Muscle of leg (tissue), 11 donors: ENCODE measurements around the gene TBC1D22B. TPM values are rescaled to one million over a fixed set of nuclear protein-coding genes. Genes with fewer than 3 reads are reported as not detected.
A peak's percentile ranks its signal among the peaks of the same experiment; 100 is the strongest.

Experiments used
- DNase-seq: peaks from one replicate; pipeline ENCODE4 v3.0.0; 2013
- H3K27ac ChIP-seq: one replicate; pipeline ENCODE4 v1.5.1; 2013; ENCODE audit warnings: mild to moderate bottlenecking, low read length, control low read depth
- H3K27me3 ChIP-seq: one replicate; pipeline ENCODE4 v1.6.1; 2013; ENCODE audit warnings: low read length; ENCODE audit not compliant: control insufficient read depth, insufficient read depth
- H3K36me3 ChIP-seq: one replicate; pipeline ENCODE4 v1.6.1; 2013; ENCODE audit warnings: low read length; ENCODE audit not compliant: control insufficient read depth, insufficient read depth
- H3K4me1 ChIP-seq: one replicate; pipeline ENCODE4 v1.6.1; 2013; ENCODE audit warnings: low read length; ENCODE audit not compliant: control insufficient read depth, insufficient read depth
- H3K4me3 ChIP-seq: one replicate; pipeline ENCODE4 v1.5.1; 2013; ENCODE audit warnings: low read length, control low read depth
- H3K9me3 ChIP-seq: replicated peaks from 2 replicates; pipeline ENCODE4 v1.6.1; 2013; ENCODE audit warnings: low read depth, low read length; ENCODE audit not compliant: control insufficient read depth
- WGBS: methylation state at CpG from one replicate; pipeline ENCODE4 v1.1.5; 2013; ENCODE audit warnings: missing lambda C conversion rate; ENCODE audit not compliant: insufficient coverage; 5-methylcytosine and 5-hydroxymethylcytosine counted together
- polyA plus RNA-seq, 8 donors: library from polyadenylated mRNA; unstranded; fragments of 120-200 nt; gene quantifications; one replicate each; pipeline versions ENCODE4 v1.2.1 to v1.2.3, GENCODE V29; 2013; ENCODE audit warnings: inconsistent platforms in 1 of 8, low replicate concordance in 1 of 8; ENCODE audit not compliant: insufficient read length in 8 of 8, insufficient read depth in 1 of 8
- total RNA-seq: library from RNA; stranded (reverse); fragments of 120-200 nt; gene quantifications from one replicate; pipeline ENCODE4 v1.2.4, GENCODE V29; 2013

TBC1D22B gene
- total and polyA plus RNA-seq, 9 donors = 3.9 to 8.3 (median 7.0) TPM

DNA sequence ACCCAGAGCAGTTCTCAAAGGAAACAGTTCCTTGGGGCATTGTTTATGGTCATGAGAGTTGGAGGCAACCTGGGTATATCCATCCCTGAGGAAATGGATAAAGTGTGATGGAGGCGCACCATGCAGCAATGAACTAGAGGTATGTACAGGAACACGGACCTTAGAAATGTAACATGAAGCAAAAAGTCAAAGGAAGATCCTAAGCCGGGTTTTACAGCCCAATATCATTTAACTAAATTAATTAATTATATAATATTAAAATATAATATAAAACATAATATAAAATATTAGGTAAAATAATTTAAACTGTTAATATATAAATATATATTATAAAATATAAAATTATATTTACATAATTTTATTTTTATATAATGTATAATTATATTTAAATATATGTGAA, 52.1 kb downstream of the TBC1D22B start:
- Histone ChIP-seq H3K27me3 (no peaks in the 10 kb centered on the region), H3K4me3 (no peak overlapping the region), H3K4me1 (peaks cover 11% of the 10 kb centered on the region), H3K9me3 (no peaks in the 10 kb centered on the region), H3K27ac (no peak overlapping the region), H3K36me3 (peaks cover 23% of the 10 kb centered on the region)
- WGBS = no CpG with 5 or more reads among the region's 3 CpGs
- no peak for DNase-seq

DNA sequence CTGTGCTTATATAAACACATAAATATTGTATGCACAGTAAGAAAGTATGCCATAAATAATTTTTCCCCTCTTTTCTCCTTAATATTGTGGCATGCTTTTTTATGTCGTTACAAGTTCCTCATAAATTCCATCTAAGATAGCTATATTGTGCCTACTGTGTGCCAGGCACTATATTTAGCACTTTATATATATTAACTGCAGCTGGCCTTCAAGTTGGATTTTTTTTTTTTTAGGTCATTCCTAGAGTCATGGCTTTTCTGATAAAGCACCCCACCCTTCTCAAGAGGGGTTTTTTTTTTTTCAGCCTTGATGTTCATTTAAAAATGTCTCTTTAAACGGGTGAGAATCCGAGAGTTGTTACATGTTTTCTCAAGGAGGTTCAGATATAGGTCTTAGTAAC, 53.4 kb downstream of the TBC1D22B start:
- Histone ChIP-seq H3K27ac (no peak overlapping the region), H3K4me1 (peaks cover 9% of the 10 kb centered on the region), H3K36me3 (peaks cover 26% of the 10 kb centered on the region), H3K4me3 (no peak overlapping the region), H3K9me3 (no peaks in the 10 kb centered on the region), H3K27me3 (no peaks in the 10 kb centered on the region)
- 100% methylated on average over 2 of the region's 3 CpGs for WGBS
- no peak for DNase-seq

DNA sequence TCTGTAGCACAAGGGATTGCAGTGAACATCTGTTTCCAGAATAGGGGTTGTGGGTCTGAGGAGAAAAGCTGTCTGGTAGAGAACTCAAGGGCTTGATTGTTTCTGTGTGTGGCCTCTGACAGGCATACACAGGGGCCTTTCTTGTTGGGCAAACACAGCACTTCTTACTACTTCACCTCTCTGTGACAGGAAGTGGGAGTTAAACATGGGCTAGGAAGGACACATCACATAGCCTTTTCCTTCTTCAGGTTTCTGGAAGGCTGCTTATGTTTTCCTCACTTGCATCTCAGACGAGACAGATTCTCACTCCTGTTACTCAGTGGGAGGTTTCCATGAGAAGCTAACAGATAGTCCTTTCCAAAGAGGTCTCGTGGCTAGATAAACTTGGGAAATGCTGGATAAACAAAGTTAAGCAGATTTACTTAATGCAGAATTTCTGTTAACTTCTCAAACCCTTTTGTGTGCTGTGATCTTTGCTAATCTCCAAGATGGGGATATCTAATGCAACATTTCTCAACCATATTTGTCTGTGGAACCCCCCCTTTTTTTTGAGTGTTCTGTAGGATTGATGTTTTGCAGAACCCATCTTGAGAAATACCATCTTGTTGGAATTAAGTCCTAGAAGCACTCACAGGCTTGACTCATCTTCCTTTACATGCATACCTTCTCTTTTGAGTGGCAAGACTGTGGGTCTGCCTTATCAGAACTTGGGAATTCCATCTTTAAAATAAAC, 54.3 kb downstream of the TBC1D22B start:
- peaks cover 5% of the 10 kb centered on the region for H3K4me1 ChIP-seq
- no peak overlapping the region for H3K27ac ChIP-seq
- WGBS = no CpG with 5 or more reads among the region's 2 CpGs
- no peaks in the 10 kb centered on the region for H3K9me3 ChIP-seq
- H3K27me3 ChIP-seq = no peaks in the 10 kb centered on the region
- no peak overlapping the region for H3K4me3 ChIP-seq
- no peak for DNase-seq
- H3K36me3 ChIP-seq = peaks cover 33% of the 10 kb centered on the region

DNA sequence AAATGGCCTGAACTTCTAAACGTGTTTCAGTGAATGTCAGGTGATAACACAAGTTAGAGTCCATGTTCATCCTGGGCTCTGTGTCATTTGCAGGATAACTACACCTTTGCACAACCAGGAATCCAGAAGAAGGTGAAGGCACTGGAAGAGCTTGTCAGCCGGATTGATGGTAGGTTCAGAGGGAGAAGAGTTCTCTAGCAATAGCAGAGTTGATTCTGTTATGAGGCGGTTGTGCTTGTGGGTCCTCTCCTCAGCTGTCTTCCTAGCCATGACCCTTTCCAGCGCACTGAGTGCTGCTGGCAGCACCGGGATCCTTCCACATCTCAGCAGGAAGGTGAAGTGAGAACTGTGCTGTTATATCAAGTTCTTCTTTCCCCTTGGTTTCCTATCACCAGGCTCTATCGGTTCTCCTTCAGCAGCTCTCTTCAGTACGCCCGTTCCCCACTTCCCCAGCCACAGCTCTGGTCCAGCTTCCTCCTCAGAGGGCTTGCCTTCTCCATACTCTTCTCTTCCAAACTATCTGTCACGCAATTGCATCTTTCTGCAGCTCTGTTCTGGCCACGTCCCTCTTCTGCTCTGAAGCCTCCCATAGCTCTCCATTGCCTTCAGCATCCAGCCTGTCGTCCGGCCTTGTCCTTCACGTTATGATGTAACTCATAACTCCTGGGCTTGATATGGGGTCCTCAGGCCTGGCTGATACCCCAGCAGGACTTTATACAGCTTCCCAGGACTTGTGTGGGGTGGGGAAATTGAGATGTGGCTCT, 56.3 kb downstream of the TBC1D22B start:
- no peaks in the 10 kb centered on the region for H3K9me3 ChIP-seq
- no peaks in the 10 kb centered on the region for H3K27me3 ChIP-seq
- H3K36me3 ChIP-seq = peaks cover 51% of the 10 kb centered on the region
- H3K4me1 ChIP-seq = no peaks in the 10 kb centered on the region
- DNase-seq = no peak
- H3K27ac ChIP-seq = no peak overlapping the region
- WGBS = 92% methylated on average over 10 of the region's 13 CpGs
- H3K4me3 ChIP-seq = no peak overlapping the region

DNA sequence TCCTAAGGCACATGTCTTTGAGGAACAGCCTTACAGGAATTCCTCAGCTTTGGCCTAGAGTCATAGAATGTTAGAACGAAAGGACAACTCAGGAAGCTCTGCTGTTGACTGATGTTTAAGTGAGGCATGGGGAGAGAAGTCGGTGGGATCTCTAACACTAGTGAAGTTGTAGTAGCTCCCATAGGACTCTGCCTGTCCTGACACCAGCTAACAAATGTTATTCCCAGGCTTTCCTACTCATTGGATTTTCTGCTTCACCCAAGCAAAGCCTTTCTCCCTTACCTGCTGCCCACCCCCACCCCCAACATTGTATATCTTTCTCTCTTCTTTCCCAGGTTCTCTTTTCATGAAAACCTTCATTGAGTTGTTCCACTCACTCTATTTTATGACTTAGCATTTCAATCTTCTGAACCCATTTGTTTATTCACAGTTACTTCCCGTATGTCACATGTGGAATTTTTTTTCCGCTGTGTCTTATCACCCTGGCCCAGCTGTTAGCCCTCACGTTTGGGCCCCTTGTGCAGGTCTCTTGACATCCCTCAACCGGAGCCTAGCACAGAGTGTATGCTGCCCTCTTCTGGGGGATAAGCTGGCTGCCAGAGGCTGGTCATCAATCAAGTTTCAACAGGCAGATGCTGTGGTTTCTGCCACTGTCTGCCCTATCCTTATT, 57.0 kb downstream of the TBC1D22B start:
- Histone ChIP-seq H3K36me3 (peaks cover 58% of the 10 kb centered on the region), H3K4me3 (no peak overlapping the region), H3K4me1 (no peaks in the 10 kb centered on the region), H3K27me3 (no peaks in the 10 kb centered on the region), H3K9me3 (no peaks in the 10 kb centered on the region), H3K27ac (no peak overlapping the region)
- peak; percentile 49 for DNase-seq
- WGBS = 35% methylated on average over 5 of the region's 6 CpGs

DNA sequence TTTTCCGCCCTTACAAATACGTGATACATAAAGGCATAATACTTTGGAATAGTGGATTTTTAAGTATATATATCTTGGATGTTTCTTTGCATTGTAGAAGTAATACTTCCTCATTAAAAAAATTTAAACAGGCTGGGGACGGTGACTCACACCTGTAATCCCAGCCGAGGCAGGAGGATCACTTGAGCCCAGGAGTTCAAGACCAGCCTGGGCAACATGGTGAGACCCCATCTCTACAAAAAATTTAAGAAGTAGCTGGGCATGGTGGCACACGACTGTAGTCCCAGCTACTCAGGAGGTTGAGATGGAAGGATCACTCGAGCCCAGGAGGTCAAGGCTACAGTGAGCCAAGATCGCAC, 57.6 kb downstream of the TBC1D22B start:
- Histone ChIP-seq H3K27ac (no peak overlapping the region), H3K4me3 (no peak overlapping the region), H3K4me1 (no peaks in the 10 kb centered on the region), H3K27me3 (no peaks in the 10 kb centered on the region), H3K9me3 (no peaks in the 10 kb centered on the region), H3K36me3 (peaks cover 63% of the 10 kb centered on the region)
- no peak for DNase-seq
- WGBS = no CpG with 5 or more reads among the region's 7 CpGs

DNA sequence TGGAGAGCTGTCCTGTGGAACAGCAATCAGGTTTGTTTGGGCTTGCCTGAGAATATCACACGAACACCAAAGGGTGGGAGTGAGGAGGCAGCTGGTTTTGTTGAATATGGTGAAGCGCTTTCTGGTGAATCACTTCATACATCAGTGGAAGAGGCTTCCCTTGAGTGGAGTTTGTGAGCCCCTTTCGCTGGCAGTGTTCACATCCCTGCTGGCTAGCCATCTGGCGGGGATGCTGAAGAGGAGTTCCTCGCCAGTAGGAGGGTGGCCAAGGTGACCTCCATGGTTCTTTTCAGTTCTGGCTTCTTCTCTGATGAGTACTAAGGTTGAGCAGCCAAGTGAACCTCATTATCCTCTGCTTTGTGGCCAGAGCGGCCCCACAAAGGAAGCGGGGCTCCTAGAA, 58.5 kb downstream of the TBC1D22B start:
- peak; percentile 45 for DNase-seq

DNA sequence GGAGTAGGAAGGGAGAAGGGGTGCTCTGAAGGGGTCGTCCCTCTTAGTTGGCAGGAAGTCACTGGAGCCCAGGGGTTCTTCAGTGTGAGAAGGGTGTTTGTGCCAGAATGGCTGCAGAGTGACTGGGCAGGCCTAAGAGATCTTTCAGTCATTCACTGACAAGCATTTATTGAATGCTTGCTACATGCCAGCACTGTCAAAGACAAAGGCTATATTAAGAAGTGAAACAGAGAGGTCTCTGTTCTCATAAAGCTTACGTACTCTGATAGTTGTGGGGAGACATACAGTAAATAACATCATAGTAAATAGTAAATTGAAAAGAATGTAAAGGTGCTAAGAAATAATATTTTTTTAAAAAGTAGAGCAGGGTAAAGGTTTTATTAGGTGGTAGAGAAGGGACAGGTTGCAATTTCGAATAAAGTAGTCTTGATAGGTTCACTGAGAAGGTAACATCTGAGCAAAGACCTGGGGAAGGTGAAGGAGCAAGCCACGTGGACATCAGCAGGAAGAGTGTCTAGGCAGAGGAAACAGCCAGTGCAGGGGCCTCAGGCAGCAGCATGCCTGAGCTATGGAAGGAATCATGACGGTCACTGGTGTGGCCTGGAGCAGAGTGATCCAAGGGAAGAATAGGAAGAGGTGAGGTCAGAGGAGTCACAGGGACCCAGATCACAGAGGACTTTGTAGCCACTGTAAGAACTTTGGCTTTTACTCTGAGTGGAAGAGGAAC, 59.9 kb downstream of the TBC1D22B start:
- Histone ChIP-seq H3K27ac (no peak overlapping the region), H3K4me1 (no peaks in the 10 kb centered on the region), H3K27me3 (no peaks in the 10 kb centered on the region), H3K9me3 (no peaks in the 10 kb centered on the region), H3K4me3 (no peak overlapping the region), H3K36me3 (peaks cover 77% of the 10 kb centered on the region)
- whole genome bisulfite sequencing = 85% methylated on average over 4 of the region's 5 CpGs
- DNase-seq = no peak

More for the DNA sequence above, 58.5 kb downstream of the TBC1D22B start:
- Histone ChIP-seq H3K27me3 (no peaks in the 10 kb centered on the region), H3K36me3 (peaks cover 67% of the 10 kb centered on the region), H3K4me3 (no peak overlapping the region), H3K4me1 (no peaks in the 10 kb centered on the region), H3K27ac (no peak overlapping the region), H3K9me3 (no peaks in the 10 kb centered on the region)
- 70% methylated on average over 6 of the region's 7 CpGs for WGBS

DNA sequence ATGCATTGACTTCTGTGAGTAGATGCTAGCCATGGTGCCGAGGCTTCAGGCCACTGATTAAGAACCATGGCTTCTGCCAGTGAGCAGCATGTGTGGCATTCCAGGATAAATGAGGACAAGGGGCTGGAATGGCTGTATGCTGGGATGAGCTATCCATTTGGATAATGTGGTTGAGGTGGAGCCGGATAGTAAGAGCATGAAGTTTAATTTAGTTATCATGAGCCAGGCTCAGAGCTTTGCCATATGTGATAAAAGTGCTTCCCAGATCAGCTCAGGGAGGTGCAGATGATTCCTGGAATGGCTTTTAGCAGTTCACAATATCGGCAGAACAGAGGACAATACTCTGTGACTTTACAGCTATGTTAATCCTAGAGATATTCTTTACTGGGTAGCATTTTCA, 61.6 kb downstream of the TBC1D22B start:
- H3K9me3 ChIP-seq = no peaks in the 10 kb centered on the region
- H3K36me3 ChIP-seq = peaks cover 68% of the 10 kb centered on the region
- no peak overlapping the region for H3K27ac ChIP-seq
- no peak overlapping the region for H3K4me3 ChIP-seq
- 71% methylated on average over 2 of the region's 3 CpGs for WGBS
- H3K27me3 ChIP-seq = no peaks in the 10 kb centered on the region
- no peak for DNase-seq
- H3K4me1 ChIP-seq = peaks cover 4% of the 10 kb centered on the region
